Superior temporal gyrus (tissue), 1 donor: ENCODE data around the gene NOTUM.
"Not testable (repeated sequence)": the region's sequence is repeated elsewhere in the genome, so short reads cannot be mapped to it uniquely, and the experiment has no call there.

ENCODE experiments used
- DNase-seq: peaks from one replicate; pipeline ENCODE4 v3.0.0-alpha.2; 2016; ENCODE audit errors: extremely low spot score

The NOTUM gene

GRCh38 chr17:81996232-81996756 lies 35.3 kb upstream of the NOTUM start:
- DNase-seq = no peak

GRCh38 chr17:81995463-81996231 lies 34.7 kb upstream of the NOTUM start:
- no peak for DNase-seq

- no peak for DNase-seq
Measured at GRCh38 chr17:81994593-81995462, 33.8 kb upstream of the NOTUM start.

GRCh38 chr17:81993729-81994592 lies 33.0 kb upstream of the NOTUM start:
- DNase-seq = no peak

GRCh38 chr17:81992306-81993102 lies 31.5 kb upstream of the NOTUM start:
- no peak for DNase-seq

GRCh38 chr17:81991684-81992305 lies 30.8 kb upstream of the NOTUM start:
- DNase-seq = peak; percentile 20

GRCh38 chr17:81990836-81991683 lies 30.1 kb upstream of the NOTUM start:
- DNase-seq = no peak

- DNase-seq = no peak
Measured at GRCh38 chr17:81987161-81987770, 26.3 kb upstream of the NOTUM start.

- no peak for DNase-seq
Measured at GRCh38 chr17:81986606-81987005, 25.6 kb upstream of the NOTUM start.

- no peak for DNase-seq
Measured at GRCh38 chr17:81984773-81985410, 23.9 kb upstream of the NOTUM start.

GRCh38 chr17:81983639-81984373 lies 22.8 kb upstream of the NOTUM start:
- no peak for DNase-seq

GRCh38 chr17:81983011-81983638 lies 22.1 kb upstream of the NOTUM start:
- DNase-seq = no peak

- DNase-seq = not testable (repeated sequence)
Measured at GRCh38 chr17:81981511-81981910, 20.5 kb upstream of the NOTUM start.

- no peak for DNase-seq
Measured at GRCh38 chr17:81980707-81981343, 19.8 kb upstream of the NOTUM start.

GRCh38 chr17:81980122-81980521 lies 19.1 kb upstream of the NOTUM start:
- DNase-seq = no peak

- no peak for DNase-seq
Measured at GRCh38 chr17:81978524-81979298, 17.7 kb upstream of the NOTUM start.
